OCI-LY3 (cell line): ENCODE measurements around the gene OR1L6.

Experiments
- EZH2phosphoT487 ChIP-seq: fragments of 200-600 bp; shearing (Covaris generic); IDR thresholded peaks from 2 replicates; pipeline ENCODE4 v1.6.1; 2018; ENCODE audit warnings: antibody characterized with exemption, mixed run types, low read depth
- TF ChIP-seq, protein P1 (sequence below): fragments of 200-600, 300-600 bp; sonication (generic); IDR thresholded peaks from 2 replicates; pipeline ENCODE4 v1.5.1; 2014; ENCODE audit warnings: antibody characterized with exemption, low read length, low read depth

DNA sequence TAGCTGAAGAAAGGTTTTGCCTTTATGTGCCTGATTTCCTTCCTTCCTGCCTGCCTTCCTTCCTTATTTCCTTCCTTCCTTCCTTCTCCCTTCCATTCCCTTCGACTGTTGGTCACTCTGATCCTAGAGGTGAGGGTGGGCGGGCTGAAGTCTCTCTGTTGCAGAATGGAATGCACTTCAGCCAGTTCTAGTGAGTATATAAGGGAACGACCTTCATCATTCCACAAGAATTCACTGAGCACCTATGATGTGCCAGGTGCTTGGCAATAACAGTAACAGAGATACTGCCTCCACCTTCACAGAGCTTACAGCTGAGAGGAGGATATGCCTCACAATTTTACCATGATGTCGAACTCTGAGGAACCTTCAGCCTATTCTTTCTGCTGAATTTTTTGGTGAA lies 37.9 kb downstream of the OR1L6 start:
- TF ChIP-seq, protein P1, sequence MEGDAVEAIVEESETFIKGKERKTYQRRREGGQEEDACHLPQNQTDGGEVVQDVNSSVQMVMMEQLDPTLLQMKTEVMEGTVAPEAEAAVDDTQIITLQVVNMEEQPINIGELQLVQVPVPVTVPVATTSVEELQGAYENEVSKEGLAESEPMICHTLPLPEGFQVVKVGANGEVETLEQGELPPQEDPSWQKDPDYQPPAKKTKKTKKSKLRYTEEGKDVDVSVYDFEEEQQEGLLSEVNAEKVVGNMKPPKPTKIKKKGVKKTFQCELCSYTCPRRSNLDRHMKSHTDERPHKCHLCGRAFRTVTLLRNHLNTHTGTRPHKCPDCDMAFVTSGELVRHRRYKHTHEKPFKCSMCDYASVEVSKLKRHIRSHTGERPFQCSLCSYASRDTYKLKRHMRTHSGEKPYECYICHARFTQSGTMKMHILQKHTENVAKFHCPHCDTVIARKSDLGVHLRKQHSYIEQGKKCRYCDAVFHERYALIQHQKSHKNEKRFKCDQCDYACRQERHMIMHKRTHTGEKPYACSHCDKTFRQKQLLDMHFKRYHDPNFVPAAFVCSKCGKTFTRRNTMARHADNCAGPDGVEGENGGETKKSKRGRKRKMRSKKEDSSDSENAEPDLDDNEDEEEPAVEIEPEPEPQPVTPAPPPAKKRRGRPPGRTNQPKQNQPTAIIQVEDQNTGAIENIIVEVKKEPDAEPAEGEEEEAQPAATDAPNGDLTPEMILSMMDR: no peak
- TF ChIP-seq EZH2phosphoT487: no peak
